ENCODE measurements around the gene IFNK. TPM values are rescaled to one million over a fixed set of nuclear protein-coding genes. Genes with fewer than 3 reads are reported as not detected.

IFNK gene, protein sequence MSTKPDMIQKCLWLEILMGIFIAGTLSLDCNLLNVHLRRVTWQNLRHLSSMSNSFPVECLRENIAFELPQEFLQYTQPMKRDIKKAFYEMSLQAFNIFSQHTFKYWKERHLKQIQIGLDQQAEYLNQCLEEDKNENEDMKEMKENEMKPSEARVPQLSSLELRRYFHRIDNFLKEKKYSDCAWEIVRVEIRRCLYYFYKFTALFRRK
- not detected in 2 replicates for total RNA-seq

DNA sequence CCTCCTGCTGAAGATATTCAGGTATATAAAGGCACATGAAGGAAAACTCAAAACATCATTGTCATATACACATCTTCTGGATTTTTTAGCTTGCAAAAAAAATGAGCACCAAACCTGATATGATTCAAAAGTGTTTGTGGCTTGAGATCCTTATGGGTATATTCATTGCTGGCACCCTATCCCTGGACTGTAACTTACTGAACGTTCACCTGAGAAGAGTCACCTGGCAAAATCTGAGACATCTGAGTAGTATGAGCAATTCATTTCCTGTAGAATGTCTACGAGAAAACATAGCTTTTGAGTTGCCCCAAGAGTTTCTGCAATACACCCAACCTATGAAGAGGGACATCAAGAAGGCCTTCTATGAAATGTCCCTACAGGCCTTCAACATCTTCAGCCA lies at the start of gene IFNK:
TSS of gene IFNK (plus strand) at position 55 of the 400 bp plus-strand sequence. CDS start at position 102, 47 bp downstream.

DNA sequence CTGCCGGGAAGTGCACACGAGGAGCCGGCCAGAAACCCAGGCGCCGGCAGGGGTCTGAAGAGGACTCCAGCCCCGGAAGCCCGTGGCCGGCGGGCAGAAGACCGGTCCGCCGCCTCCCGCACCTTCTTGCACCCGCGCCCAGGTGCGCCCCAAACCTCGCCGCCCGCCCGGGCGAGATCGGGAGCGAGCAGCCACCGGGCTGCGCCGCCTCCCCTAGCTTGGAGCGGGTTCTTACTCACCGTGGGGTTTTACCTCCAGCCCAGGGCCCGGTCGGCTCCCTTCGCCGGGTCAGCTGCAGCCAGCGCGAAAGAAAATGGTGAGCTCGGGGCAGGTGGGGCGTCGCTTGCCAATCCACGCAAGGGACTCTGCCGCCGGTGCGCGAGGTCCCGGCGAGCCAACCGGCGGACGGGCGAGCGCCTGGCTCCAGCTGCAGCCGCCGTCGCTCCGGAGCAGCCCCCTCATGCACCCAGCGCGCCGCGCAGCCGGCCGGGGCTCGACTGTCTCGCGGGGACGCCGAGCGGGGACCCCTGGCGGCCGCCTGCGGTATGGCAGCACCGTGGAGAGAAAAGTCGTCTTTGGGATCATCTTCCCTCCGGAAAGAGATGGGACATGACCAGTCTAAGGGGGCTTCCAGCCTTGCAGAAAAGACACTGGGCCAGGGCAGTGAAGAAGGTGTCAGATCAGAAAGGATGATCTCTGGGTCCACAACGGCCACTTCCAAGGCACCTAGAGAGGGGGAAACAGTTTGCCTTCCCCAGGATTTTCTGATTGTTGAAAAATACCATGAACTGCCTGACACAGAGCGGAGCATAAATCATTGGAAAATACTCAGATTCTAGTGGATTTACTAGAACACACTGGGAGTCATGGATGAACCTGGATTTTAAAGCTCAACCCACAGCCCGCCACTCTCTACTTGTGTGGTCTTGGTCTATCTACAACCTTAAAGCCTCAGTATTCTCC lies 5.5 kb downstream of the IFNK start, which contains the start of gene MOB3B:
TSS of gene MOB3B (minus strand) at position 499 of the 963 bp plus-strand sequence. CDS start 74,264 bp downstream, outside the sequence.

DNA sequence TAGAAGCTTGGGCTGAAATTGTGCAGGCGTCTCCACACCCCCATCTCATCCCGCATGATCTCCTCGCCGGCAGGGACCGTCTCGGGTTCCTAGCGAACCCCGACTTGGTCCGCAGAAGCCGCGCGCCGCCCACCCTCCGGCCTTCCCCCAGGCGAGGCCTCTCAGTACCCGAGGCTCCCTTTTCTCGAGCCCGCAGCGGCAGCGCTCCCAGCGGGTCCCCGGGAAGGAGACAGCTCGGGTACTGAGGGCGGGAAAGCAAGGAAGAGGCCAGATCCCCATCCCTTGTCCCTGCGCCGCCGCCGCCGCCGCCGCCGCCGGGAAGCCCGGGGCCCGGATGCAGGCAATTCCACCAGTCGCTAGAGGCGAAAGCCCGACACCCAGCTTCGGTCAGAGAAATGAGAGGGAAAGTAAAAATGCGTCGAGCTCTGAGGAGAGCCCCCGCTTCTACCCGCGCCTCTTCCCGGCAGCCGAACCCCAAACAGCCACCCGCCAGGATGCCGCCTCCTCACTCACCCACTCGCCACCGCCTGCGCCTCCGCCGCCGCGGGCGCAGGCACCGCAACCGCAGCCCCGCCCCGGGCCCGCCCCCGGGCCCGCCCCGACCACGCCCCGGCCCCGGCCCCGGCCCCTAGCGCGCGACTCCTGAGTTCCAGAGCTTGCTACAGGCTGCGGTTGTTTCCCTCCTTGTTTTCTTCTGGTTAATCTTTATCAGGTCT lies 49.0 kb downstream of the IFNK start, which contains the start of gene C9orf72:
TSS of gene C9orf72 (minus strand) at position 564 of the 716 bp plus-strand sequence. CDS start 6,361 bp downstream, outside the sequence.

Other genes with a start within 250 kb of the IFNK start
- not detected in 2 replicates for gene EQTN, start 227.1 kb upstream of the IFNK start, total RNA-seq
- under 0.01 TPM in 2 replicates for gene MOB3B, start 5.5 kb downstream of the IFNK start, total RNA-seq
- 4.6 and 9.6 TPM in 2 replicates for gene C9orf72, start 49.2 kb downstream of the IFNK start, total RNA-seq